ENCODE results near the gene MRPL12.

- TF ChIP-seq EP300 (IDR thresholded peaks at IDR 0.05) (no peak), POLR2AphosphoS5 (IDR thresholded peaks at IDR 0.05) (no peak)
Observed at GRCh38 chr17:81660441-81660840, 42.7 kb upstream of the MRPL12 start.
